ENCODE results near the gene NFYC. TPM values are rescaled to one million over a fixed set of nuclear protein-coding genes. Genes with fewer than 3 reads are reported as not detected.
A peak's percentile ranks its signal among the peaks of the same experiment; 100 is the strongest.

The NFYC gene
- total RNA-seq, 1 experiment from 2014 or later = 63.3 TPM

- no peak overlapping the region for H3K9ac ChIP-seq (ENCODE audit: low read length)
- BruUV-seq (replicated peaks) = no TSS peak
- RAD21 ChIA-PET (ENCODE audit: low non-redundant PET in 1 of 2, low total read pairs in 2 of 2, uncharacterized antibody in 2 of 2, unreplicated experiment in 2 of 2) = no interaction called here
- H3K27ac ChIP-seq (ENCODE audit: low read depth, low read length) = no peak overlapping the region
- no peaks in the 10 kb centered on the region for H3K9me2 ChIP-seq (ENCODE audit: insufficient read depth)
- no peaks in the 10 kb centered on the region for H4K20me1 ChIP-seq (ENCODE audit: insufficient read depth)
- POLR2A ChIA-PET = no interaction called here
- ATAC-seq = no peak
- H3K4me3 ChIP-seq (replicated peaks in 1 of 2; ENCODE audit: low read depth in 1 of 2, low read length in 2 of 2) = no peak overlapping the region
- H3K36me3 ChIP-seq (ENCODE audit: control insufficient read depth in 1 of 2, insufficient read depth in 2 of 2, low read length in 2 of 2) = peaks cover 19 to 25% of the 10 kb centered on the region in 2 experiments; a peak in 3 of 4 replicates
- H3K79me2 ChIP-seq (ENCODE audit: insufficient read depth, low read length) = no peaks in the 10 kb centered on the region
- CTCF ChIA-PET = no interaction called here
- no peak overlapping the region for H2AFZ ChIP-seq (ENCODE audit: low read depth, low read length, poor library complexity, severe bottlenecking)
- TF ChIP-seq ZNF274 (IDR thresholded peaks at IDR 0.05; ENCODE audit: low read depth, low read length) (no peak), CEBPB (IDR thresholded peaks at IDR 0.05; ENCODE audit: low read depth) (no peak)
- no peak overlapping the region for H3K4me2 ChIP-seq (ENCODE audit: low read length)
- H3K27me3 ChIP-seq (ENCODE audit: insufficient read depth, low read length) = no peaks in the 10 kb centered on the region
- intact Hi-C loops (cut with micrococcal nuclease) = no loop called here
- DNase-seq (ENCODE audit: low read depth, low spot score) = no peak
- H3K9me3 ChIP-seq (ENCODE audit: control insufficient read depth in 1 of 2, insufficient read depth in 1 of 2, low read depth in 1 of 2, low read length in 2 of 2) = no peaks in the 10 kb centered on the region
- no peaks in the 10 kb centered on the region for H3K4me1 ChIP-seq (ENCODE audit: control insufficient read depth in 1 of 2, insufficient read depth in 2 of 2, low read length in 2 of 2)
These were observed 76.9 kb downstream of the NFYC start for GRCh38 chr1:40768146-40768990.

GRCh38 chr1:40769815-40770214 is 78.3 kb downstream of the NFYC start:
- TF ChIP-seq YY1 (IDR thresholded peaks at IDR 0.05; ENCODE audit: extremely low read depth, insufficient replicate concordance, low read depth, low read length) = no peak
- peak; percentile 13; the same call in 1 of the 2 replicates for TF ChIP-seq RAD21 (IDR thresholded peaks at IDR 0.05; ENCODE audit: low read depth)
- TF ChIP-seq CTCF (IDR thresholded peaks at IDR 0.05 in 2 of 3, conservative IDR thresholded peaks at IDR 0.05 in 1 of 3; ENCODE audit: borderline replicate concordance in 1 of 3, insufficient read depth in 1 of 3, low read depth in 2 of 3, low read length in 2 of 3) = peak; percentile 23 to 41 (median 35); a peak in 2 of 6 replicates
- DNase-seq (ENCODE audit: low read depth, low spot score) (no peak), ATAC-seq (peak; percentile 61)
- Histone ChIP-seq H3K79me2 (ENCODE audit: insufficient read depth, low read length) (no peaks in the 10 kb centered on the region), H3K9me2 (ENCODE audit: insufficient read depth) (no peaks in the 10 kb centered on the region), H3K9me3 (ENCODE audit: control insufficient read depth in 1 of 2, insufficient read depth in 1 of 2, low read depth in 1 of 2, low read length in 2 of 2) (no peaks in the 10 kb centered on the region), H3K4me1 (ENCODE audit: control insufficient read depth in 1 of 2, insufficient read depth in 2 of 2, low read length in 2 of 2) (no peaks in the 10 kb centered on the region), H3K36me3 (ENCODE audit: control insufficient read depth in 1 of 2, insufficient read depth in 2 of 2, low read length in 2 of 2) (peaks cover 14 to 17% of the 10 kb centered on the region in 2 experiments; a peak in 3 of 4 replicates), H4K20me1 (ENCODE audit: insufficient read depth) (no peaks in the 10 kb centered on the region), H3K27me3 (ENCODE audit: insufficient read depth, low read length) (no peaks in the 10 kb centered on the region), H3K9ac (ENCODE audit: low read length) (no peak overlapping the region), H3K4me2 (ENCODE audit: low read length) (no peak overlapping the region), H3K27ac (ENCODE audit: low read depth, low read length) (peak overlapping the region; percentile 19), H2AFZ (ENCODE audit: low read depth, low read length, poor library complexity, severe bottlenecking) (no peak overlapping the region), H3K4me3 (replicated peaks in 1 of 2; ENCODE audit: low read depth in 1 of 2, low read length in 2 of 2) (no peak overlapping the region)
- no TSS peak for BruUV-seq (replicated peaks)
- intact Hi-C loops (cut with micrococcal nuclease) = loop anchor here (1.0 kb wide), 1 partner anchor 158 kb away; no protein-coding TSS in a partner anchor
- ChIA-PET POLR2A (no interaction called here), RAD21 (ENCODE audit: low non-redundant PET in 1 of 2, low total read pairs in 2 of 2, uncharacterized antibody in 2 of 2, unreplicated experiment in 2 of 2) (interaction anchor here in 1 of 2 experiments (0.6 kb wide), 1 partner anchor 66 kb away, joined by 4 read pairs; no protein-coding TSS in a partner anchor), CTCF (interaction anchor here (0.7 to 1.1 kb wide), 2 partner anchors 12 to 145 kb away, joined by 3 to 5 read pairs; no protein-coding TSS in a partner anchor)
